GM19099 (cell line): Measurements from ENCODE around the gene CNFN.

Source experiments
- POLR2A ChIP-seq: IDR thresholded peaks from 3 replicates; pipeline ENCODE4 v1.6.1; 2011; ENCODE audit warnings: low read depth; ENCODE audit not compliant: insufficient read length; ENCODE audit errors: extremely low read depth

CNFN gene

DNA sequence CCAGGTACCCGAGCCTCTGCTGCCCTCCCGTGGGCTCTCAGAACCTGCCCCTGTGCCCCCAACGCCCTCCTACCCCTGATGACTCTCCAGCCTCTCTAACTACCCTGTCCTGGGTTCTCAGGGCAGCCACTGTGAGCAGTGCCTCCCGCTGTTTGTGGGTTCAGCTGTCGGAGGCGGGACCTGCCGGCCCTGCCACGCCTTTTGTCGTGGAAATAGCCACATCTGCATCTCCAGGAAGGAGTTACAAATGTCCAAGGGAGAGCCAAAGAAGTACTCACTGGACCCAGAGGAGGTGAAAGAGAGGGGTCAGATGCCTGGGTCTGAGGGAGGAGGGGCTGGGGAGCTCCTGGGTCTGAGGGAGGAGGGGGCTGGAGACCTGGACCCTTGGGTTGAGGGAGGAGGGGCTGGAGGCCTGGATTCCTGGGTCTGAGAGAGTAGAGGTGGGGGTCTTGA is 20.0 kb downstream of the CNFN start:
- no peak for TF ChIP-seq POLR2A

DNA sequence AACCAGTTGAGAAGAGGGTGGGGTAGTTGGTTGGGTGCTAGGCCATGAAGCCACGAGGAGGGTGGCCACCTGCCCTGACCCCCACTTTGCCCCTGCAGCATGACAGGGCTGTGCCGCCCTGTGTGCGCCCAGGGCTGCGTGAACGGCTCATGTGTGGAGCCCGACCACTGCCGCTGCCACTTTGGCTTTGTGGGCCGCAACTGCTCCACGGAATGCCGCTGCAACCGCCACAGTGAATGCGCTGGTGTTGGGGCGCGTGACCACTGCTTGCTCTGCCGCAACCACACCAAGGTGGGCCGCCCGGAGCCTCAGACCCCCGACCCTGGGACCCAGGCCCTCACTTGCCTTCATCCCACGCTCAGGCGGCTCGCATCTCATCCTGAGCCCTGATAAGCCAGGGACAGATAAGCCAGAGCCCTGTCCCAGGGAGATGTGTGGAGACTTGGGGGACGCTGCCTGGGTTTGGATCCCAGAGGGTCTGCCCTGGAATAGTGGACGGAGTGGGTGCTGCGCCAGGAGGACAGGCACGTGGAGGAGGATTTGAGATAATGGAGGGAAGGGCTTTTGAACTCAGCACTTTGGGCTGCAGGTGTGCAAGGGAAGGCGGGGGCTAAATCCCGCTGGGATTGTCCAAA is 20.5 kb downstream of the CNFN start:
- no peak for TF ChIP-seq POLR2A

DNA sequence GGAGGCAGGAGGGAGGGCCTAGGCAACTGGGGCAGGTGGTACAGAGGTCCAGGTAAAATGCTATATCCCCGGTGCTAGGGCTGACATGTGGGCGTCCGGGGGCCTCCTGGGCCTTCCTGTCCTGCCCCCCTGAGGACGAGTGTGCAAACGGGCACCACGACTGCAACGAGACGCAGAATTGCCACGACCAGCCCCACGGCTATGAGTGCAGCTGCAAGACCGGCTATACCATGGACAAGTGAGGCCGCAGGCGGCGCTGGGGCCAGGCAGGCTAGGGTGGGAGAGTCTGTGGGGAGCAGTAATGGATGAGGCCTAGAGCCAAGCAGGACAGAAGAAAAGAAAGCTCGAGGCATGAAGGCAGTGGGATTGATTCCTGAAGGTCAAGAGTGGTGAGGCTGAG is 21.3 kb downstream of the CNFN start:
- TF ChIP-seq POLR2A = no peak

DNA sequence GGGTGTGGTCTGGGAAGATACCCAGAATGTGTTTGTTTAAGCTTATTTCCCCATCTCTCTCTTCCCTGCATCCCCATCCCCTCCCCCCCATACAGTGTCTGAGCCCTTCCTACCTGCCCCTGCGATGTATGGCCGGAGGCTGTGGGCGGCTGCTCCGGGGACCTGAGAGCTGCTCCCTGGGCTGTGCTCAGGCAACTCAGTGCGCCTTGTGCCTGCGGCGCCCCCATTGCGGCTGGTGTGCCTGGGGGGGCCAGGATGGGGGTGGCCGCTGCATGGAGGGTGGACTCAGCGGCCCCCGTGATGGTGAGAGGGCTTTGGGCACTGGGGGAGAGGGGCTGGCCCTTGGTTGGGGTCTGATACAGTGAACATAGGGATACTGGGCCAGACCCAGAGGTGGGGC is 21.7 kb downstream of the CNFN start:
- TF ChIP-seq POLR2A = no peak

DNA sequence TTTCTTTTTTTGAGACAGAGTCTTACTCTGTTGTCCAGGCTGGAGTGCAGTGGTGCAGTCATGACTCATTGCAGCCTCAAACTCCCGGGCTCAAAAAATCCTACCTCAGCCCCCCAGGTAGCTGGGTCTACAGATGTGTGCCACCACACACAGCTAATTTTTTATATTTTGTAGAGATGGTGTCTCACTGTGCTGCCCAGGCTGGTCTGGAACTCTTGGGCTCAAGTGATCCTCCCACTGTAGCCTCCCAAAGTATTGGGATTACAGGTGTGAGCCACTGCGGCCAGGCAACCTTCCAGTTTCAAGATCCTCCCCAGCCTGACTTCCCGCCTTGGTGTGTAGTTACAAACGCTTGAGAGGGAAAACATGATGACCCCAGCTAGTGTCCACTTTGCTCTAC is 22.2 kb downstream of the CNFN start:
- TF ChIP-seq POLR2A = no peak

DNA sequence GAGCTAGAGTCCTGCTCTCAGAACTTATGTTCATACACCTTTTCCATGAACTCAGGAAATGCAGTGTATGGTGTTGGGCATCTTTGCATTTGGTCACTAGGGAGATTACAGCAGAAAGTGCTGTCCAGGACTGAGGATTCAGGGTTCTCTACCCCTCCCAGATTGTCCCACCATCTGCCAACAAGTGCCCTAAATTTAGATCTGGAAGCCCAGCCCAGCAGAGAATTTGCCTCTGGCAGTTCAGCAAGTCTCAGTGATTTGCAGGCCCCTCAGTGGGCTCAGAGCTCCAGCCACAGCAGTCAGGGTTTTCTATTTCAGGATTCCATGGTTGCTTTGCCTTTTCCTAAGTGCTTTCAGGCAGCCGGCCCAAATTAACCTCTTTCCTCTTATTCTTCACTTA is 23.4 kb downstream of the CNFN start:
- no peak for TF ChIP-seq POLR2A

DNA sequence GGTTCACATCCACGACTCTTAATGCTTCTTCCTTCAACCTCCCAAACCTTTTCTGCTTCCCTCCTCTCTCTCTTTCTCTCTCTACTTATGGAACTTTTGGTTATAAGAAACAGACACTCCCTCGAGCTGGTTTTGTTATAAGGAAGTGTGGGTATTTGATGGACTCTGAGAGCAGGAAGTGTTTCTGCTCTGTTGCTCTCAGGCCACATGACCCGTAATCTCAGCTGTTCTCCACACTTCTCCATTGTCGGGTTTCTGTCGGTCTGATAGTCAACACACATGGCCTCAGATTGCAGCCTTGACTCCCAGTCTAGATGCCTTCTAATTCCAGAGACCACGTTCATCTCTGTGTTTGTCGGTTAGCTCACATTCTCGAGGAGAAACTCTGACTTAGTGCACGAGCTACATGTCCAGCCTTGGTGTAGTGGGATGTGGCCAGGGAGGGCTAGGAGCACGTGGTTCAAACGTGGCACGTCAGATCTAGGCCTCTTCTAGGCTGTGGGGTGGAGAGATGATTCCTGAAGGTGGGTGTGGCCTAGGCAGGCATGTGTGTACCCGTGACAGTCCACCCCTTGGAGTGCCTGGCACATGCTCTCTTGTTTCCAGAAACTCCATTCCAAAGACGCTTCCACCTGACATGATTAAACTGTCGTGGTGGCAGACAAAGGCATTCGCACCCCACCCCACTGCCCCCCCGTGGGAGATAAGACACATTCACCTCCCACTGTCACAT is 26.3 kb downstream of the CNFN start:
- no peak for TF ChIP-seq POLR2A

DNA sequence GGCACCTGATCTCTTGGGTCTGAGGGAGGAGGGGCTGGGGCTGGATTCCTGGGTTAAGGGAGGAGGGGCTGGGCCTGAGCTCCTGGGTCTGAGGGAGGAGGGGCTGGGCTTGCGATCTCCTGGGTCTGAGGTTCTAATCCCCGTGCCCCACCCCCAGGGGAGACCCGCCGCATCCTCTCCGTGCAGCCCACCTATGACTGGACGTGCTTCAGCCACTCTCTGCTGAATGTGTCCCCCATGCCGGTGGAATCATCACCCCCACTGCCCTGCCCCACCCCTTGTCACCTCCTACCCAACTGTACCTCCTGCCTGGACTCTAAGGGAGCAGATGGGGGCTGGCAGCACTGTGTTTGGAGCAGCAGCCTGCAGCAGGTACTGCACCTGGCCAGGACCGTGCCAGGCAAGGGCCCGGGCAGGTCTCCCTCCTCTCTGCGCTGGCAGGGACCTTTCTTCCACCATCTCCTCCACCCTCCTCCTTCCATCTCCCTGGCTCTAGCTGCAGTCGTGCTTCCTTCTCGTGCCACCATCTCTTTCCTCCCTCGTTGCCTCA is 27.1 kb downstream of the CNFN start:
- TF ChIP-seq POLR2A = no peak

DNA sequence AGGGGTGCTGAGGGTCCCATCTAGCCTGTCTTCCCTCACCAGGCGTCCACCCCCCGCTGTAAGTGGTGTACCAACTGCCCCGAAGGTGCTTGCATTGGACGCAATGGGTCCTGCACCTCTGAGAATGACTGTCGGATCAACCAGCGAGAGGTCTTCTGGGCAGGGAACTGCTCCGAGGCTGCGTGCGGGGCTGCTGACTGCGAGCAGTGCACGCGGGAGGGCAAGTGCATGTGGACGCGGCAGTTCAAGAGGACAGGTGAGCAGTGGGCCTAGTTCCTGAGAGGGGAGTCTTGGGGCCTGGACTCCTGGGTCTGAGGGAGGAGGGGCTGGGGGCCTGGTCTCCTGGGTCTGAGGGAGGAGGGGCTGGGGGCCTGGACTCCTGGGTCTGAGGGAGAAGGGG is 27.8 kb downstream of the CNFN start:
- TF ChIP-seq POLR2A = no peak

DNA sequence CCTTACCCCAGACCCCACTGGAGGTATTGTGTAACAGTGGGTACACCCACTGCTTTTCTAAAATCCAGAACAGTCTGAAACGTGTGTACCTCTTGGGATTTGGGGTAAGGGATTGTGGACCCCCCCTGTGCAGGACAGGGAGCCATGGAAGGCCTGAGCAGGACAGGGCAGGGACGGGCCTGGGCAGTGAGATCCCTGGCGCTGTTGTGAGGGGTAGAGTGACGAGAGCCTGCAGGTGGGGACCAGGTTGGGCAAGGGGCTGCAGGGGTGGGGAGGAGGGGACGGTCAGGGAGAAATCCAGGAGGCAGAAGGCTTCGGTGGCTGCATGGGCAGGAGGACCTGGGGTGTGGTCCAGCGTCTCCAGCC is 28.6 kb downstream of the CNFN start:
- TF ChIP-seq POLR2A = no peak

DNA sequence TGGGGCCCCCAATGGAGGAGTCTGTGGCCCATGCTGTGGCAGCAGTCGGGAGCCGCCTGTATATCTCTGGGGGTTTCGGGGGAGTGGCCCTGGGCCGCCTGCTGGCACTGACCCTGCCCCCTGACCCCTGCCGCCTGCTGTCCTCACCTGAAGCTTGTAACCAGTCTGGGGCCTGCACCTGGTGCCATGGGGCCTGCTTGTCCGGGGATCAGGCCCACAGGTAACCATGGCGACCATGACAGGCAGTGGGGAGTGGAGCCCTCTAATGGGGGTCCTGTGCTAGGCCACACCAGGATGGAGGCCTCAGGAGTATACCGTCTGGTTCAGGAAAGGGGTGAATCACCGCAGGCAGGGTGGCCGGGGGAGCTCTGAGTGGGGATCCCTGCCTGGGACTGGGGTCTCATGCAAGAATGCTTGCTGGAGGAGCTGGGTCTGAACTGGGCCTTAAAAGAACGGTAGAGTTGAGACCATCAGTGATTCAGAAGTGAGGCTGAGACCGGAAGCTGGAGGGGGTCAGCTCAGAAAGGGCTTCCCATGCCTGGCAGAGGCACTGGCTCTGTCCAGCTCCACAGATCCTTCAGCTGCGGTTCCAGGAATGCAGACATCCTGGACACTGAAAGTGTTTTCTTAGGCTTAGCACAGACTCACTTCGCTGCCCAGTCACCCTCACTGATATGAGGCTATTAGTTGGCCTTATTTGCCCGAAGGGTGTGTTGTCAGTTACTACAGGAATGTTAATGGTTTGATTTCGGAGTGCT is 29.1 kb downstream of the CNFN start:
- no peak for TF ChIP-seq POLR2A

DNA sequence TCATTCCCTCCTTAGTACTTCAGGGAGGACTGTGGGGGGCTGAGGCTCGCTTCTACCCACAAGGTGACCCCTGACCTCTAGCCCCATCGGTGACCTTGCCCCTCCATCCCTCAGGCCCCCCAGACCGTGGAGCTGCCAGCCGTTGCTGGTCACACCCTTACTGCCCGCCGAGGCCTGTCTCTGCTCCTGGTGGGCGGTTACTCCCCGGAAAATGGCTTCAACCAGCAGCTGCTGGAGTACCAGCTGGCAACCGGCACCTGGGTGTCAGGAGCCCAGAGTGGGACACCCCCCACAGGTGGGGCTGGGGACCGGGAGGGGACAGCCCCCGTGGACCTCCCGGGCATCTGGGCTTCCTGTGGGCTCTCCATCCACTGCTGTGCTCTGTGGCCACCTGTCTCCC is 32.8 kb downstream of the CNFN start:
- TF ChIP-seq POLR2A = no peak

DNA sequence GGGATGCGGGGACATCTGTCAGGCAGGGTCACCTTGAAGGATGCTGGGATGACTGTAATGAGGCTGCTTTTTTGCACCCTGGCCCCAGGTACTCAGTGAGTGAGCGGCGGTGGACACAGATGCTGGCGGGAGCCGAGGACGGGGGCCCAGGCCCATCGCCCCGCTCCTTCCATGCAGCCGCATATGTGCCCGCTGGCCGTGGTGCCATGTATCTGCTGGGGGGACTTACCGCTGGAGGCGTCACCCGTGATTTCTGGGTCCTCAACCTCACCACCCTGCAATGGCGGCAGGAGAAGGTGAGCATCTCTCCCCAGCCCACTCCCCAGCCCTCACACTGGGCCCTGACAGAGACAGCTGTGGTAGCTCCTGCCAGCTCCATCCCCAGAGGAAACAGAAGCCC is 33.4 kb downstream of the CNFN start:
- no peak for TF ChIP-seq POLR2A

DNA sequence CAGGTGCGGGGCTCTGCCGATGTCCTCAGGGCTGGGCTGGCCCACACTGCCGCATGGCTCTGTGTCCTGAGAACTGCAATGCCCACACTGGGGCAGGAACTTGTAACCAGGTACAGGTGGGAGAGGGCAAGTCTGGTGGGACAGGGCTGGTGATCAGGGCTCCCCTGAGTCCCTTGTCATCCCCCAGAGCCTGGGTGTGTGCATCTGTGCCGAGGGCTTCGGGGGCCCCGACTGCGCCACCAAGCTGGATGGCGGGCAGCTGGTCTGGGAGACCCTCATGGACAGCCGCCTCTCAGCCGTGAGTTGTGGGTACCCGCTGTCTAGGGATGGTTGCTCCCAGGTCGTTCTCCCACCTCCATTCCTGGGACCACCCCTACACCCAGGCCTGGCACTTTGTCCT is 34.2 kb downstream of the CNFN start:
- TF ChIP-seq POLR2A = no peak

DNA sequence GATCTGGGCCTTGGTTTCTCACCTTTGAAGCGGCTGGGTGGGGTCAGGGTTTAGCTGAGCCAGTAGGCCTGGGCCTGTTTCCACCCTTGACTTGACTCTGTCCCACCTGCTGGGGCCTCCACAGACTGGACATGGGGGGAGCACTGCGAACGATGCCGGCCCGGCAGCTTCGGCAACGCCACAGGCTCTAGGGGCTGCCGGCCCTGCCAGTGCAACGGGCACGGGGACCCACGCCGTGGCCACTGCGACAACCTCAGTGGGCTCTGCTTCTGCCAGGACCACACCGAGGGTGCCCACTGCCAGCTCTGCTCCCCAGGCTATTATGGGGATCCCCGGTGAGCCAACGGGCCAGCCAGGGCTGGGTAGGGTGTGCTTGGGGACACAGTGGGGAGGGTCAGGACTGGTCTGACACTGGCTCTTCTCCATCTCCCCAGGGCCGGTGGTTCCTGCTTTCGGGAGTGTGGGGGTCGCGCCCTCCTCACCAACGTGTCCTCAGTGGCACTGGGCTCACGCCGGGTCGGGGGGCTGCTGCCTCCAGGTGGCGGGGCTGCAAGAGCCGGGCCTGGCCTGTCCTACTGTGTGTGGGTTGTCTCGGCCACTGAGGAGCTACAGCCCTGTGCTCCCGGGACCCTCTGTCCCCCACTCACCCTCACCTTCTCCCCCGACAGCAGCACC is 36.6 kb downstream of the CNFN start:
- no peak for TF ChIP-seq POLR2A
